H1 (cell line): Measurements from ENCODE around the gene ESYT2. TPM values are rescaled to one million over a fixed set of nuclear protein-coding genes. Genes with fewer than 3 reads are reported as not detected.

Experiments used
- CTCF ChIA-PET: fragments of 300-600 bp; sonication (Branson Sonifier 250); formaldehyde crosslinking; loops from one replicate; lab custom pipeline; 2021; ENCODE audit not compliant: partially characterized antibody; lab: Charles Lee
- POLR2A ChIA-PET: fragments of 300-600 bp; sonication (Branson Sonifier 250); formaldehyde crosslinking; loops from one replicate; lab custom pipeline; 2021; ENCODE audit warnings: inconsistent platforms; ENCODE audit not compliant: partially characterized antibody; lab: Charles Lee
- DNase-seq, 2 experiments: peaks; one replicate each; pipeline versions ENCODE4 v3.0.0 to v3.0.0-alpha.2; 2010 to 2022; ENCODE audit warnings: low spot score in 2 of 2, low read depth in 1 of 2, mixed read lengths in 1 of 2
- FAIRE-seq: peaks from 2 replicates; lab custom pipeline; 2011; peaks lifted over from hg19 to GRCh38; lab: Jason Lieb, UNC
- H2AFZ ChIP-seq: 2 replicates; pipeline ENCODE4 v1.8.1; 2012; ENCODE audit warnings: low read length, inconsistent platforms
- H2AK5ac ChIP-seq: 2 replicates; pipeline ENCODE4 v1.6.1; 2013; ENCODE audit warnings: low read depth, low read length
- H2BK120ac ChIP-seq: replicated peaks from 2 replicates; pipeline ENCODE3; 2013; ENCODE audit warnings: low read depth, low read length, inconsistent platforms
- H2BK12ac ChIP-seq: 2 replicates; pipeline ENCODE4 v1.6.1; 2013; ENCODE audit warnings: low read depth, low read length
- H2BK15ac ChIP-seq: 2 replicates; pipeline ENCODE4 v1.6.1; 2013; ENCODE audit warnings: low read length
- H2BK20ac ChIP-seq: 2 replicates; pipeline ENCODE4 v1.6.1; 2013; ENCODE audit warnings: low read length
- H2BK5ac ChIP-seq: 2 replicates; pipeline ENCODE4 v1.6.1; 2013; ENCODE audit warnings: low read depth, low read length
- H3K14ac ChIP-seq: 2 replicates; pipeline ENCODE4 v1.6.1; 2013; ENCODE audit warnings: inconsistent platforms; ENCODE audit not compliant: insufficient read length
- H3K18ac ChIP-seq: 2 replicates; pipeline ENCODE4 v1.6.1; 2013; ENCODE audit warnings: low read length; ENCODE audit errors: extremely low read depth
- H3K23ac ChIP-seq: 2 replicates; pipeline ENCODE4 v1.6.1; 2013; ENCODE audit warnings: inconsistent platforms; ENCODE audit not compliant: insufficient read length
- H3K23me2 ChIP-seq: 2 replicates; pipeline ENCODE4 v1.6.1; 2013; ENCODE audit warnings: low read depth, low read length
- H3K27ac ChIP-seq: 2 replicates; pipeline ENCODE4 v1.6.1; 2011; ENCODE audit warnings: low read depth, low read length, inconsistent platforms
- H3K27me3 ChIP-seq, 4 experiments: replicated peaks in 1 of 4; 1 replicate in 1 of 4; 2 replicates in 3 of 4; pipeline versions ENCODE4 v1.6.1 to v1.8.1; 2011 to 2013; ENCODE audit warnings: low read length in 3 of 4, mild to moderate bottlenecking in 3 of 4, inconsistent platforms in 2 of 4, mixed read lengths in 2 of 4, moderate library complexity in 1 of 4; ENCODE audit not compliant: control insufficient read depth in 3 of 4, insufficient read depth in 3 of 4; ENCODE audit errors: extremely low read depth in 1 of 4
- H3K36me3 ChIP-seq, 4 experiments: 2 replicates each; pipeline versions ENCODE4 v1.6.1 to v1.8.1; 2011 to 2013; ENCODE audit warnings: mild to moderate bottlenecking in 4 of 4, low read length in 3 of 4, moderate library complexity in 2 of 4, control low read depth in 1 of 4, inconsistent platforms in 1 of 4; ENCODE audit not compliant: insufficient read depth in 4 of 4, control insufficient read depth in 2 of 4
- H3K4ac ChIP-seq: replicated peaks from 2 replicates; pipeline ENCODE3; 2013; ENCODE audit warnings: low read length, low read depth, mixed read lengths, inconsistent platforms; ENCODE audit not compliant: insufficient read length
- H3K4me1 ChIP-seq, 4 experiments: replicated peaks in 1 of 4; 1 replicate in 1 of 4; 2 replicates in 3 of 4; pipeline versions ENCODE4 v1.6.1 to v1.8.1; 2011 to 2013; ENCODE audit warnings: low read length in 3 of 4, inconsistent platforms in 2 of 4, mixed read lengths in 1 of 4; ENCODE audit not compliant: insufficient read depth in 4 of 4, control insufficient read depth in 3 of 4
- H3K4me2 ChIP-seq, 2 experiments: 2 replicates each; pipeline versions ENCODE4 v1.6.1 to v1.8.1; 2011 to 2013; ENCODE audit warnings: low read depth in 2 of 2, low read length in 2 of 2, control low read depth in 1 of 2, inconsistent platforms in 1 of 2, mild to moderate bottlenecking in 1 of 2; ENCODE audit not compliant: insufficient read depth in 1 of 2
- H3K4me3 ChIP-seq, 4 experiments: fragments of 200-600, 300-600 bp in 1 of 4; sonication (generic), shearing (Covaris generic), sonication (Bioruptor Twin) in 1 of 4; 2 replicates each; pipeline versions ENCODE4 v1.5.1 to v1.8.1; 2011 to 2016; ENCODE audit warnings: low read length in 4 of 4, low read depth in 3 of 4, control low read depth in 2 of 4, inconsistent platforms in 2 of 4, mild to moderate bottlenecking in 2 of 4, mixed read lengths in 1 of 4, moderate library complexity in 1 of 4; ENCODE audit not compliant: insufficient read depth in 2 of 4; ENCODE audit errors: extremely low read depth in 1 of 4
- H3K56ac ChIP-seq: replicated peaks from 2 replicates; pipeline ENCODE3; 2013; ENCODE audit warnings: low read depth, mild to moderate bottlenecking, mixed read lengths, low read length, inconsistent platforms; ENCODE audit not compliant: insufficient read length
- H3K79me1 ChIP-seq: 2 replicates; pipeline ENCODE4 v1.6.1; 2013; ENCODE audit warnings: low read depth, low read length, control low read depth
- H3K79me2 ChIP-seq, 2 experiments: 2 replicates each; pipeline versions ENCODE4 v1.6.1 to v1.8.1; 2012 to 2013; ENCODE audit warnings: low read length in 2 of 2, mild to moderate bottlenecking in 2 of 2, inconsistent platforms in 1 of 2; ENCODE audit not compliant: insufficient read depth in 2 of 2, control insufficient read depth in 1 of 2
- H3K9ac ChIP-seq, 4 experiments: replicated peaks in 1 of 4; 1 replicate in 1 of 4; 2 replicates in 3 of 4; pipeline versions ENCODE4 v1.6.1 to v1.8.1; 2011 to 2013; ENCODE audit warnings: low read depth in 3 of 4, low read length in 3 of 4, control low read depth in 2 of 4, mild to moderate bottlenecking in 2 of 4, moderate library complexity in 2 of 4, inconsistent platforms in 1 of 4; ENCODE audit errors: extremely low read depth in 1 of 4
- H3K9me3 ChIP-seq, 2 experiments: 2 replicates each; pipeline versions ENCODE4 v1.6.1 to v1.8.1; 2012 to 2013; ENCODE audit warnings: mild to moderate bottlenecking in 2 of 2, moderate library complexity in 2 of 2, control low read depth in 1 of 2, inconsistent platforms in 1 of 2, low read depth in 1 of 2, low read length in 1 of 2, mixed read lengths in 1 of 2; ENCODE audit not compliant: insufficient read depth in 2 of 2
- H4K20me1 ChIP-seq, 2 experiments: replicated peaks in 1 of 2; 2 replicates each; pipeline versions ENCODE3 to v1.8.1; 2011 to 2013; ENCODE audit warnings: inconsistent platforms in 2 of 2, low read length in 2 of 2, mild to moderate bottlenecking in 1 of 2; ENCODE audit not compliant: insufficient read depth in 2 of 2, control insufficient read depth in 1 of 2
- H4K5ac ChIP-seq: 2 replicates; pipeline ENCODE4 v1.6.1; 2013; ENCODE audit warnings: low read length, low read depth, mixed read lengths, inconsistent platforms; ENCODE audit not compliant: insufficient read length
- H4K8ac ChIP-seq: 2 replicates; pipeline ENCODE4 v1.8.0; 2013; ENCODE audit warnings: mild to moderate bottlenecking, moderate library complexity, low read length, inconsistent platforms; ENCODE audit not compliant: insufficient read depth; ENCODE audit errors: extremely low read depth
- H4K91ac ChIP-seq: replicated peaks from 2 replicates; pipeline ENCODE3; 2013; ENCODE audit warnings: low read length, mixed read lengths, inconsistent platforms; ENCODE audit not compliant: insufficient read length
- BCL11A ChIP-seq, 2 experiments: IDR thresholded peaks; one replicate each; pipeline ENCODE4 v1.6.1; 2011; ENCODE audit warnings: low read depth in 2 of 2, low read length in 2 of 2, mild to moderate bottlenecking in 2 of 2
- BRCA1 ChIP-seq: IDR thresholded peaks from 2 replicates; pipeline ENCODE4 v1.6.1; 2012; ENCODE audit warnings: low read depth, low read length, improper control_type of control experiment
- CEBPB ChIP-seq: IDR thresholded peaks from 2 replicates; pipeline ENCODE4 v1.6.1; 2012; ENCODE audit warnings: low read depth, low read length
- CREB1 ChIP-seq: IDR thresholded peaks from 2 replicates; pipeline ENCODE4 v1.6.1; 2012; ENCODE audit warnings: inconsistent platforms
- MAX ChIP-seq: IDR thresholded peaks from 2 replicates; pipeline ENCODE4 v1.6.1; 2012; ENCODE audit warnings: inconsistent platforms
- NRF1 ChIP-seq: IDR thresholded peaks from 2 replicates; pipeline ENCODE4 v1.6.1; 2011; ENCODE audit warnings: mild to moderate bottlenecking, low read depth, low read length, improper control_type of control experiment
- RAD21 ChIP-seq, 2 experiments: IDR thresholded peaks in 1 of 2; conservative IDR thresholded peaks in 1 of 2; 2 replicates each; pipeline ENCODE4 v1.6.1; 2011; ENCODE audit warnings: low read depth in 2 of 2, low read length in 2 of 2, improper control_type of control experiment in 1 of 2, inconsistent platforms in 1 of 2, mild to moderate bottlenecking in 1 of 2, moderate library complexity in 1 of 2
- SP1 ChIP-seq: IDR thresholded peaks from 2 replicates; pipeline ENCODE4 v1.6.1; 2011; ENCODE audit warnings: low read depth, low read length
- SP4 ChIP-seq: IDR thresholded peaks from 2 replicates; pipeline ENCODE4 v1.6.1; 2012; ENCODE audit warnings: low read length, inconsistent platforms
- SUZ12 ChIP-seq: fragments of 200-600 bp; sonication (generic); IDR thresholded peaks from 2 replicates; pipeline ENCODE4 v1.6.1; 2012; ENCODE audit warnings: mild to moderate bottlenecking, inconsistent platforms, low read length, moderate library complexity, mixed read lengths
- TBP ChIP-seq: IDR thresholded peaks from 2 replicates; pipeline ENCODE4 v1.6.1; 2011; ENCODE audit warnings: low read depth, low read length, improper control_type of control experiment
- TEAD4 ChIP-seq: IDR thresholded peaks from 2 replicates; pipeline ENCODE4 v1.6.1; 2012; ENCODE audit warnings: low read depth, low read length, inconsistent platforms, mixed read lengths
- WGBS, 2 experiments: shearing (Covaris generic) in 1 of 2; methylation state at CpG; one replicate each; pipeline versions ENCODE4 v1.1.6 to v1.1.7; 2013 to 2015; ENCODE audit warnings: low lambda C conversion rate in 2 of 2, mixed read lengths in 2 of 2, inconsistent platforms in 1 of 2, low coverage in 1 of 2, missing lambda C conversion rate in 1 of 2; ENCODE audit not compliant: insufficient replicate concordance in 2 of 2, insufficient coverage in 1 of 2, insufficient read length in 1 of 2; ENCODE audit errors: extremely low coverage in 1 of 2, missing lambda C conversion rate in 1 of 2; 5-methylcytosine and 5-hydroxymethylcytosine counted together
- polyA plus RNA-seq, 7 experiments: library from polyadenylated mRNA; depleted of rRNA in 3 of 7; stranded (reverse) in 5 of 7; unstranded in 2 of 7; fragments of >200 nt in 5 of 7; fragments of 200-250 nt in 2 of 7; gene quantifications; 1 replicate in 5 of 7; 2 replicates in 1 of 7; 4 replicates in 1 of 7; pipeline versions ENCODE4 v1.2.1 to v1.2.3, GENCODE V29; 2011 to 2013; ENCODE audit warnings: missing spikeins in 2 of 7, mixed read lengths in 2 of 7
- total RNA-seq: library from RNA; stranded (reverse); fragmentation: NEBNext Ultra II Directional; extraction: Animal tissue kit (Norgen Biotek cat#: 25700); gene quantifications from 2 replicates; pipeline ENCODE4 v1.2.1, GENCODE V29; 2021
- TF ChIP-seq, protein P1 (sequence below): IDR thresholded peaks from 2 replicates; pipeline ENCODE4 v1.6.1; 2012; ENCODE audit warnings: inconsistent platforms

The ESYT2 gene
- total and polyA plus RNA-seq, 2 of the 8 experiments (the other 6 are each of a cell fraction or from before 2014, with no cell fraction given), result 27.0 to 37.5 TPM

DNA sequence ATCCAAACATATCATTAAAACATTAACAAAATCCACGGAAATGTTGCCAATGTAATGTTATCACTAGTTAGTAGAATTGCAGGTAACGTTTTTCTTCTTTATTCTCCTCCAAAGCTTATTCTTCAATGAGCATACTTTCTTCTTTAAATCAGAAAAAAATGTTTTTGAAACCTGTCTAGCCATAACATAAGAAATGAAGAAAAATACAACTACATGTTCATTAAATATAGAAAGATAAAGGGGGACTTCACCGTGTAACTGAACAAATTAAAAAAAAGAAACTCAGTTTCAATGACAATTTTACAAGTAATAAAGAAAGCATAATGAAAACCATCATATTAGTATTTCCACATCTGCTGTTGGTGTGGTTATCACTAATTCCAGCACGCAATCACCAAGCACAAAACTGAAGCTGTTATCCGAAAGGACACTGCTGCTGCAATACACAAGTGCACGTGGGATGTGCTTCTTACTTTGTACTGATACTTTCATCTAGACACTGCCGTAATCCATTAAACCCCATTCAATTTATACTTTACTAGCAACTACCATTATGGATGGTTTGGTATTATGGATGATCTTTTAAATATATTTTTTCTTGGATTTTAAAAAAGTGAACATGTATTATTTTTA, 9.6 kb downstream of the ESYT2 start:
- H3K4me1 ChIP-seq, result peaks cover 14 to 26% (median 17%) of the 10 kb centered on the region in 4 experiments
- FAIRE-seq, result no peak
- ChIA-PET CTCF (interaction anchor here (0.7 to 0.8 kb wide), 2 partner anchors 18 to 36 kb away, joined by 3 to 4 read pairs; no protein-coding TSS in a partner anchor), POLR2A (interaction anchor here (2.1 kb wide), 1 partner anchor 8 kb away, joined by 5 read pairs; no protein-coding TSS in a partner anchor)
- peaks cover 5% of the 10 kb centered on the region; the same call in 1 of the 2 replicates for H3K79me1 ChIP-seq
- no peaks in the 10 kb centered on the region for H3K23me2 ChIP-seq
- H3K23ac ChIP-seq, result no peak overlapping the region
- no peak overlapping the region for H2BK20ac ChIP-seq
- peaks cover 3 to 96% of the 10 kb centered on the region in 2 experiments for H3K79me2 ChIP-seq
- H3K4me3 ChIP-seq, result no peak overlapping the region
- no peak overlapping the region for H2BK120ac ChIP-seq
- H3K14ac ChIP-seq, result no peak overlapping the region
- no peak overlapping the region for H3K4ac ChIP-seq
- H2BK5ac ChIP-seq, result no peak overlapping the region
- H3K27ac ChIP-seq, result no peak overlapping the region
- H2AK5ac ChIP-seq, result no peak overlapping the region
- H4K20me1 ChIP-seq, result peaks cover 3 to 8% of the 10 kb centered on the region in 2 experiments
- H3K36me3 ChIP-seq, result no peaks in the 10 kb centered on the region
- H4K8ac ChIP-seq, result no peak overlapping the region
- H3K18ac ChIP-seq, result no peak overlapping the region
- H3K9me3 ChIP-seq, result no peaks in the 10 kb centered on the region
- no peak overlapping the region for H2BK15ac ChIP-seq
- no peaks in the 10 kb centered on the region for H3K27me3 ChIP-seq
- WGBS, 2 experiments, result 92% methylated on average over 7 of the region's 7 CpGs; no CpG with 5 or more reads in 1 of the 2 experiments
- no peak overlapping the region for H3K9ac ChIP-seq
- no peak for DNase-seq
- no peak overlapping the region; a peak in 1 of 4 replicates for H3K4me2 ChIP-seq
- H4K5ac ChIP-seq, result no peak overlapping the region
- H3K56ac ChIP-seq, result no peak overlapping the region
- no peak overlapping the region for H2BK12ac ChIP-seq
- H2AFZ ChIP-seq, result no peak overlapping the region
- H4K91ac ChIP-seq, result no peak overlapping the region
- TF ChIP-seq SP1 (no peak), CEBPB (no peak), MAX (no peak), TEAD4 (no peak), BRCA1 (no peak), CREB1 (no peak), TBP (no peak), BCL11A (IDR thresholded peaks at IDR 0.05; ENCODE audit: low read depth in 2 of 2, low read length in 2 of 2) (no peak), SUZ12 (no peak), RAD21 (IDR thresholded peaks at IDR 0.05 in 1 of 2, conservative IDR thresholded peaks at IDR 0.05 in 1 of 2; ENCODE audit: low read depth in 2 of 2, low read length in 2 of 2) (no peak), NRF1 (no peak), SP4 (no peak)
- TF ChIP-seq, protein P1, sequence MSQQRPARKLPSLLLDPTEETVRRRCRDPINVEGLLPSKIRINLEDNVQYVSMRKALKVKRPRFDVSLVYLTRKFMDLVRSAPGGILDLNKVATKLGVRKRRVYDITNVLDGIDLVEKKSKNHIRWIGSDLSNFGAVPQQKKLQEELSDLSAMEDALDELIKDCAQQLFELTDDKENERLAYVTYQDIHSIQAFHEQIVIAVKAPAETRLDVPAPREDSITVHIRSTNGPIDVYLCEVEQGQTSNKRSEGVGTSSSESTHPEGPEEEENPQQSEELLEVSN, result no peak
